IgD-negative memory B cell (primary cell): ENCODE data around the gene ACTN4. TPM values are rescaled to one million over a fixed set of nuclear protein-coding genes. Genes with fewer than 3 reads are reported as not detected.

Experiments used
- H3K27ac Mint-ChIP-seq, 3 donors: one replicate each; pipeline ENCODE4 v1.8.0; 2020 to 2022; ENCODE audit warnings: mild to moderate bottlenecking in 3 of 3, mixed read lengths in 3 of 3, moderate library complexity in 1 of 3
- H3K27me3 Mint-ChIP-seq: one replicate; pipeline ENCODE4 v1.8.0; 2021; ENCODE audit warnings: mixed read lengths
- H3K36me3 Mint-ChIP-seq: one replicate; pipeline ENCODE4 v1.8.0; 2020; ENCODE audit warnings: mild to moderate bottlenecking, mixed read lengths
- H3K4me1 Mint-ChIP-seq, 3 donors: one replicate each; pipeline ENCODE4 v1.8.0; 2020 to 2022; ENCODE audit warnings: mixed read lengths in 3 of 3, mild to moderate bottlenecking in 1 of 3
- H3K4me3 Mint-ChIP-seq, 4 donors: one replicate each; pipeline ENCODE4 v1.8.0; 2020 to 2022; ENCODE audit warnings: mild to moderate bottlenecking in 4 of 4, mixed read lengths in 4 of 4, moderate library complexity in 3 of 4
- H3K9me3 Mint-ChIP-seq, 3 donors: one replicate each; pipeline ENCODE4 v1.8.0; 2020 to 2021; ENCODE audit warnings: mixed read lengths in 3 of 3, mild to moderate bottlenecking in 1 of 3
- polyA plus RNA-seq: library from polyadenylated mRNA; unstranded; fragments of 300-500 nt; fragmentation: Illumina TruSeq; gene quantifications from one replicate; pipeline ENCODE4 v1.2.3, GENCODE V29; 2021

Gene ACTN4
- polyA plus RNA-seq, 1 donor from 2014 or later = 21.8 TPM

GRCh38 chr19:38727868-38728660 is 80.6 kb downstream of the ACTN4 start:
- H3K27ac Mint-ChIP-seq = no peak overlapping the region
- H3K36me3 Mint-ChIP-seq = no peaks in the 10 kb centered on the region
- no peaks in the 10 kb centered on the region for H3K27me3 Mint-ChIP-seq
- H3K4me3 Mint-ChIP-seq = no peak overlapping the region
- H3K4me1 Mint-ChIP-seq = peaks cover 5 to 17% (median 12%) of the 10 kb centered on the region in 3 donors
- H3K9me3 Mint-ChIP-seq = no peaks in the 10 kb centered on the region

- Mint-ChIP-seq H3K9me3 (no peaks in the 10 kb centered on the region), H3K36me3 (no peaks in the 10 kb centered on the region), H3K27ac (no peak overlapping the region), H3K4me3 (no peak overlapping the region), H3K27me3 (no peaks in the 10 kb centered on the region), H3K4me1 (peaks cover 6 to 19% (median 12%) of the 10 kb centered on the region in 3 donors)
These were observed 81.5 kb downstream of the ACTN4 start for GRCh38 chr19:38728752-38729541.

GRCh38 chr19:38729653-38730469 is 82.4 kb downstream of the ACTN4 start:
- Mint-ChIP-seq H3K4me3 (peak overlapping the region in 1 of 4 donors; percentile 63), H3K36me3 (no peaks in the 10 kb centered on the region), H3K9me3 (no peaks in the 10 kb centered on the region), H3K27ac (peak overlapping the region; percentile 45 to 77 (median 47)), H3K27me3 (no peaks in the 10 kb centered on the region), H3K4me1 (peaks cover 12 to 23% (median 15%) of the 10 kb centered on the region in 3 donors)

- Mint-ChIP-seq H3K27ac (peak overlapping the region in 2 of 3 donors; percentile 45 to 77), H3K9me3 (no peaks in the 10 kb centered on the region), H3K27me3 (no peaks in the 10 kb centered on the region), H3K4me1 (peaks cover 12 to 23% (median 15%) of the 10 kb centered on the region in 3 donors), H3K4me3 (no peak overlapping the region), H3K36me3 (no peaks in the 10 kb centered on the region)
These were observed 83.0 kb downstream of the ACTN4 start for GRCh38 chr19:38730470-38730730.

- H3K4me3 Mint-ChIP-seq = peak overlapping the region in 2 of 4 donors; percentile 50 to 63
- no peaks in the 10 kb centered on the region for H3K9me3 Mint-ChIP-seq
- peaks cover 12 to 23% (median 15%) of the 10 kb centered on the region in 3 donors for H3K4me1 Mint-ChIP-seq
- H3K27ac Mint-ChIP-seq = peak overlapping the region; percentile 23 to 95 (median 91)
- H3K36me3 Mint-ChIP-seq = no peaks in the 10 kb centered on the region
- H3K27me3 Mint-ChIP-seq = no peaks in the 10 kb centered on the region
These were observed 83.5 kb downstream of the ACTN4 start for GRCh38 chr19:38730731-38731589.

GRCh38 chr19:38731654-38732301 is 84.3 kb downstream of the ACTN4 start:
- H3K4me1 Mint-ChIP-seq = peaks cover 12 to 23% (median 15%) of the 10 kb centered on the region in 3 donors
- H3K4me3 Mint-ChIP-seq = peak overlapping the region in 2 of 4 donors; percentile 50 to 63
- H3K9me3 Mint-ChIP-seq = no peaks in the 10 kb centered on the region
- peak overlapping the region in 2 of 3 donors; percentile 91 to 95 for H3K27ac Mint-ChIP-seq
- H3K36me3 Mint-ChIP-seq = no peaks in the 10 kb centered on the region
- H3K27me3 Mint-ChIP-seq = no peaks in the 10 kb centered on the region

- Mint-ChIP-seq H3K9me3 (no peaks in the 10 kb centered on the region), H3K4me3 (peak overlapping the region in 3 of 4 donors; percentile 50 to 96 (median 68)), H3K27ac (peak overlapping the region; percentile 91 to 95 (median 91)), H3K36me3 (no peaks in the 10 kb centered on the region), H3K27me3 (no peaks in the 10 kb centered on the region), H3K4me1 (peaks cover 18 to 27% (median 21%) of the 10 kb centered on the region in 3 donors)
These were observed 85.7 kb downstream of the ACTN4 start for GRCh38 chr19:38733241-38733492.

- H3K27me3 Mint-ChIP-seq = no peaks in the 10 kb centered on the region
- no peaks in the 10 kb centered on the region for H3K9me3 Mint-ChIP-seq
- H3K27ac Mint-ChIP-seq = peak overlapping the region; percentile 91 to 95 (median 91)
- peak overlapping the region; percentile 86 to 96 (median 94) for H3K4me3 Mint-ChIP-seq
- H3K4me1 Mint-ChIP-seq = peaks cover 18 to 29% (median 21%) of the 10 kb centered on the region in 3 donors
- H3K36me3 Mint-ChIP-seq = no peaks in the 10 kb centered on the region
These were observed 86.2 kb downstream of the ACTN4 start for GRCh38 chr19:38733493-38734175.

- Mint-ChIP-seq H3K4me3 (peak overlapping the region; percentile 86 to 96 (median 94)), H3K27me3 (no peaks in the 10 kb centered on the region), H3K36me3 (no peaks in the 10 kb centered on the region), H3K4me1 (peaks cover 18 to 29% (median 21%) of the 10 kb centered on the region in 3 donors), H3K27ac (peak overlapping the region; percentile 91 to 95 (median 91)), H3K9me3 (no peaks in the 10 kb centered on the region)
These were observed 86.7 kb downstream of the ACTN4 start for GRCh38 chr19:38734176-38734425.

- Mint-ChIP-seq H3K36me3 (no peaks in the 10 kb centered on the region), H3K4me3 (peak overlapping the region; percentile 86 to 96 (median 94)), H3K9me3 (no peaks in the 10 kb centered on the region), H3K27me3 (no peaks in the 10 kb centered on the region), H3K4me1 (peaks cover 16 to 28% (median 22%) of the 10 kb centered on the region in 3 donors), H3K27ac (peak overlapping the region; percentile 91 to 95 (median 91))
These were observed 87.2 kb downstream of the ACTN4 start for GRCh38 chr19:38734426-38735256.

GRCh38 chr19:38735257-38735686 is 87.8 kb downstream of the ACTN4 start:
- no peaks in the 10 kb centered on the region for H3K9me3 Mint-ChIP-seq
- H3K27ac Mint-ChIP-seq = peak overlapping the region; percentile 91 to 95 (median 91)
- peak overlapping the region; percentile 86 to 96 (median 94) for H3K4me3 Mint-ChIP-seq
- no peaks in the 10 kb centered on the region for H3K27me3 Mint-ChIP-seq
- H3K36me3 Mint-ChIP-seq = no peaks in the 10 kb centered on the region
- H3K4me1 Mint-ChIP-seq = peaks cover 13 to 28% (median 21%) of the 10 kb centered on the region in 3 donors

GRCh38 chr19:38736036-38736412 is 88.6 kb downstream of the ACTN4 start:
- peak overlapping the region in 3 of 4 donors; percentile 23 to 77 (median 73) for H3K4me3 Mint-ChIP-seq
- no peaks in the 10 kb centered on the region for H3K36me3 Mint-ChIP-seq
- peaks cover 13 to 25% (median 20%) of the 10 kb centered on the region in 3 donors for H3K4me1 Mint-ChIP-seq

More at GRCh38 chr19:38736036-38736412, 88.6 kb downstream of the ACTN4 start:
- Mint-ChIP-seq H3K27me3 (no peaks in the 10 kb centered on the region), H3K9me3 (no peaks in the 10 kb centered on the region), H3K27ac (peak overlapping the region in 1 of 3 donors; percentile 64)
